Measurements from ENCODE around the gene EYA4.

EYA4 gene

GRCh38 chr6:133241086-133241900 lies at the start of gene EYA4:
TSS of gene EYA4 (plus strand) at chr6:133241357. CDS start at chr6:133274781, 33,424 bp downstream.
- no peak for DNase-seq (ENCODE audit: low read depth)

GRCh38 chr6:133193396-133193795 lies 47.8 kb upstream of the EYA4 start:
- no peak for DNase-seq (ENCODE audit: low read depth)

- DNase-seq (ENCODE audit: low read depth), result no peak
These were observed 42.4 kb upstream of the EYA4 start for GRCh38 chr6:133198725-133199124.

- DNase-seq (ENCODE audit: low read depth), result no peak
These were observed 39.9 kb upstream of the EYA4 start for GRCh38 chr6:133201231-133201630.

- DNase-seq (ENCODE audit: low read depth), result no peak
These were observed 38.4 kb upstream of the EYA4 start for GRCh38 chr6:133202610-133203343.

- no peak for DNase-seq (ENCODE audit: low read depth)
These were observed 37.8 kb upstream of the EYA4 start for GRCh38 chr6:133203344-133203697.

- DNase-seq (ENCODE audit: low read depth), result no peak
These were observed 35.9 kb upstream of the EYA4 start for GRCh38 chr6:133205304-133205703.

- DNase-seq (ENCODE audit: low read depth), result no peak
These were observed 34.2 kb upstream of the EYA4 start for GRCh38 chr6:133206942-133207341.

- no peak for DNase-seq (ENCODE audit: low read depth)
These were observed 33.4 kb upstream of the EYA4 start for GRCh38 chr6:133207754-133208153.

GRCh38 chr6:133208183-133208755 lies 32.9 kb upstream of the EYA4 start:
- no peak for DNase-seq (ENCODE audit: low read depth)

GRCh38 chr6:133214267-133214666 lies 26.9 kb upstream of the EYA4 start:
- DNase-seq (ENCODE audit: low read depth), result no peak

- DNase-seq (ENCODE audit: low read depth), result no peak
These were observed 22.3 kb upstream of the EYA4 start for GRCh38 chr6:133218852-133219251.

GRCh38 chr6:133223452-133224029 lies 17.6 kb upstream of the EYA4 start:
- DNase-seq (ENCODE audit: low read depth), result no peak

GRCh38 chr6:133225560-133225959 lies 15.6 kb upstream of the EYA4 start:
- no peak for DNase-seq (ENCODE audit: low read depth)

- DNase-seq (ENCODE audit: low read depth), result no peak
These were observed 13.8 kb upstream of the EYA4 start for GRCh38 chr6:133227344-133227743.

GRCh38 chr6:133230052-133230451 lies 11.1 kb upstream of the EYA4 start:
- no peak for DNase-seq (ENCODE audit: low read depth)

GRCh38 chr6:133235221-133235620 lies 5.9 kb upstream of the EYA4 start:
- DNase-seq (ENCODE audit: low read depth), result no peak

- DNase-seq (ENCODE audit: low read depth), result no peak
These were observed 4.2 kb upstream of the EYA4 start for GRCh38 chr6:133236932-133237331.

GRCh38 chr6:133240511-133241085 lies 559 bp upstream of the EYA4 start:
- no peak for DNase-seq (ENCODE audit: low read depth)

GRCh38 chr6:133241901-133242636 lies 912 bp downstream of the EYA4 start:
- DNase-seq (ENCODE audit: low read depth), result no peak

Measured in stimulated activated CD8-positive, alpha-beta memory T cell treated with anti-CD3 and anti-CD28 coated beads, Interleukin-7, amount 100 ng/mL, for 24 hours (primary cell).